Measurements from ENCODE around the gene ELP4.

ELP4 gene

GRCh38 chr11:31824879-31825837 is 315.6 kb downstream of the ELP4 start:
- no peak for DNase-seq (ENCODE audit: low read depth)

GRCh38 chr11:31825838-31826484 is 316.4 kb downstream of the ELP4 start:
- no peak for DNase-seq (ENCODE audit: low read depth)

- no peak for DNase-seq (ENCODE audit: low read depth)
These were observed 317.2 kb downstream of the ELP4 start for GRCh38 chr11:31826536-31827438.

GRCh38 chr11:31827455-31828206 is 318.1 kb downstream of the ELP4 start:
- DNase-seq (ENCODE audit: low read depth), result no peak

GRCh38 chr11:31828217-31828616 is 318.6 kb downstream of the ELP4 start:
- DNase-seq (ENCODE audit: low read depth), result no peak

- no peak for DNase-seq (ENCODE audit: low read depth)
These were observed 320.8 kb downstream of the ELP4 start for GRCh38 chr11:31830406-31830805.

GRCh38 chr11:31834237-31834636 is 324.7 kb downstream of the ELP4 start:
- no peak for DNase-seq (ENCODE audit: low read depth)
